ENCODE measurements around the gene ZDHHC7. TPM values are rescaled to one million over a fixed set of nuclear protein-coding genes. Genes with fewer than 3 reads are reported as not detected.
A peak's percentile ranks its signal among the peaks of the same experiment; 100 is the strongest.

ZDHHC7 gene
- total RNA-seq, 3 donors from 2014 or later = 38.7 to 69.6 (median 41.1) TPM

DNA sequence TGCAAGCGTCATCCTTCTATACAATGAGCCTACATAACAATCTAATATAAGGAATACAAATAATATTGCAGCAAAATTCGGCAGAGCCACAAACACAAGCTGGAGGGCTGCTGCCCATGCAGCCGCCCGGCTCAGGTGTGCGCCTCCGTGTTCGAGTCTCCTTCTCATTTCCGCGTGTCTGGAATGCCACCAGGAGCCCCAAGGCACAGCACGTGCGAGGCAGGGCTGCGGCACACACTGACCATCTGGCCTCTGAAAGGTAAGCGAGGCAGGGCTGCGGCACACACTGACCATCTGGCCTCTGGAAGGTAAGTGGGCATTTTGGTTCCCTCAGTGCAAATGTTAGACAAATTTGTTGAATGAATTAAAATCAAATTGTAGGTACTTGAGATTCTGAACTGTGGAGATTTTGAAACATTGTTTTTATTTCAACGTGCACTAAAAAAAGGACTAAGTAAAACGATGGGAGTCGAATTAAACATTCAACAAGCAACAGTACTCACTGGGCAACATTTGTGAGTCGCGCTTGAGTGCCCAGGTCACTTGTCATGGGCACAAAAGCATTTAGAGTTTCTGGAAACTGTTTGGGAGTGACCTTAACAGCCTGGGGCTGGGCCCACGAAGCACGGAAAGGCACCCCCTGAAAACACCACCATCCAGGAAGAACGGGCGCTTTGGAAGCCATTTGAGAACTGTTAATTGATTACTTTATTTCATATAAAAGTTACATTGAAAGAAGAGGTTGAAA lies 37.4 kb downstream of the ZDHHC7 start:
- H3K27me3 ChIP-seq = no peaks in the 10 kb centered on the region
- no peak for DNase-seq (ENCODE audit: low spot score in 2 of 2)
- H3K9me3 ChIP-seq = no peaks in the 10 kb centered on the region
- H3K27ac ChIP-seq = no peak overlapping the region
- TF ChIP-seq POLR2A (IDR thresholded peaks at IDR 0.05) = no peak
- TF ChIP-seq, protein P1, sequence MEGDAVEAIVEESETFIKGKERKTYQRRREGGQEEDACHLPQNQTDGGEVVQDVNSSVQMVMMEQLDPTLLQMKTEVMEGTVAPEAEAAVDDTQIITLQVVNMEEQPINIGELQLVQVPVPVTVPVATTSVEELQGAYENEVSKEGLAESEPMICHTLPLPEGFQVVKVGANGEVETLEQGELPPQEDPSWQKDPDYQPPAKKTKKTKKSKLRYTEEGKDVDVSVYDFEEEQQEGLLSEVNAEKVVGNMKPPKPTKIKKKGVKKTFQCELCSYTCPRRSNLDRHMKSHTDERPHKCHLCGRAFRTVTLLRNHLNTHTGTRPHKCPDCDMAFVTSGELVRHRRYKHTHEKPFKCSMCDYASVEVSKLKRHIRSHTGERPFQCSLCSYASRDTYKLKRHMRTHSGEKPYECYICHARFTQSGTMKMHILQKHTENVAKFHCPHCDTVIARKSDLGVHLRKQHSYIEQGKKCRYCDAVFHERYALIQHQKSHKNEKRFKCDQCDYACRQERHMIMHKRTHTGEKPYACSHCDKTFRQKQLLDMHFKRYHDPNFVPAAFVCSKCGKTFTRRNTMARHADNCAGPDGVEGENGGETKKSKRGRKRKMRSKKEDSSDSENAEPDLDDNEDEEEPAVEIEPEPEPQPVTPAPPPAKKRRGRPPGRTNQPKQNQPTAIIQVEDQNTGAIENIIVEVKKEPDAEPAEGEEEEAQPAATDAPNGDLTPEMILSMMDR (IDR thresholded peaks at IDR 0.05) = no peak
- no peak for TF ChIP-seq POLR2AphosphoS5 (IDR thresholded peaks at IDR 0.05)
- intact Hi-C loops (cut with DNase I; ENCODE audit: low total_unique reads) = no loop called here
- no peak overlapping the region for H3K4me3 ChIP-seq
- H3K4me1 ChIP-seq = peaks cover 0 to 5% of the 10 kb centered on the region in 2 donors
- no peaks in the 10 kb centered on the region for H3K36me3 ChIP-seq

DNA sequence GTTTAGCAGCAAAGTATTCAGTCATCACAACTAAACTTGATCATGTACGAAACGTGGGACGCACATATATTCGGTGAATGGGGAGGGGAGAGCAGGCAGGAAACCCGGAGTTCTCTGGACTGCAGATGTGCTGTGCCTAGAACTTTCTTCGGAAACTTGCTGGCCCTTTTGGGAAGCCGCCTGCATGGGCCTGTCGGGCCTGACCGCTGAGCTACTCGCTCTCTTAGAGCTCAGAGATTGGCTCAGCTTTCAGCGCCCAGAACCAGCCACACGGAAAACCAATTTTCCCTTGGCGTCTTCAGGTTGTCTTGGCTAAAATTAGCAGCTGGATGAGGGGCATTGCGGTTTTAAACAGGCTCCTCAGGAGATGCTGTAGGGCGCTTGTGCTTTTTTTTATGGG lies 38.1 kb downstream of the ZDHHC7 start:
- Histone ChIP-seq H3K27me3 (no peaks in the 10 kb centered on the region), H3K4me3 (no peak overlapping the region), H3K4me1 (peaks cover 0 to 5% of the 10 kb centered on the region in 2 donors), H3K36me3 (no peaks in the 10 kb centered on the region), H3K27ac (peak overlapping the region in 1 of 2 donors; percentile 50), H3K9me3 (no peaks in the 10 kb centered on the region)
- TF ChIP-seq POLR2AphosphoS5 (IDR thresholded peaks at IDR 0.05) (no peak), POLR2A (IDR thresholded peaks at IDR 0.05) (no peak)
- TF ChIP-seq, protein P1 (IDR thresholded peaks at IDR 0.05) = no peak
- no peak for DNase-seq (ENCODE audit: low spot score in 2 of 2)
- intact Hi-C loops (cut with DNase I; ENCODE audit: low total_unique reads) = no loop called here

DNA sequence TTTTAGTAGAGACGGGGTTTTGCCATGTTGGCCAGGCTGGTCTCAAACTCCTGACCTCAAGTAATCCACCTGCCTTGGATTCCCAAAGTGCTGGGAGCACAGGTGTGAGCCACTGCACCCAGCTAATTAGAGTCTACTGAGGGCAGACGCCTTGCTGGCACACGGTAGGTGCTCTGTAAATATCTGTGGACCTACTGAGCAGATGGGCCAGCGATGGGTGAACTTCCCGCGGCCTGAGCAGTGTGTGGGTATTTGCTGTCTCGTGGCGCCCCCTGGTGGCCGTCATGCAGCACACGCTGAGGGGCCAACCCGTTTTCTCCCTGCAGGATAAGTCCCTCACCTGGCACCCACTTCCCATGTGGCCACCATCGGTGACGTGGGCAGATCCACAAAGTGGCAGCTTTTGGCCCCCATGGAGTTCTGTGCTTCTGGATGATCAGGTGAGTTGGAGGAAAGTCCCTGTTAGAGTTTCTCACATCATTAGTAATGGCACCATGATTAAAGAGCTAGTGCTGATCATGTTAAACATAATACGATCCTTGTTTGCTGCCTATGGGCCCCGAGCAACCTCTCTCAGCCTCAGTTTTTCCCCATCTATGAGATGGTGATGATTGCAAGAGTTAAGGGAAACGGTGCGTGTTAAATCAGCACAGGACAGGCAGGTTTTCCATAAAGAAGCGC lies 40.7 kb downstream of the ZDHHC7 start:
- no peak overlapping the region for H3K27ac ChIP-seq
- no peaks in the 10 kb centered on the region for H3K36me3 ChIP-seq
- TF ChIP-seq POLR2A (IDR thresholded peaks at IDR 0.05) (no peak), POLR2AphosphoS5 (IDR thresholded peaks at IDR 0.05) (no peak)
- TF ChIP-seq, protein P1 (IDR thresholded peaks at IDR 0.05) = peak; percentile 94 to 95 (median 94)
- H3K9me3 ChIP-seq = no peaks in the 10 kb centered on the region
- DNase-seq (ENCODE audit: low spot score in 2 of 2) = peak; percentile 50 to 80
- intact Hi-C loops (cut with DNase I; ENCODE audit: low total_unique reads) = no loop called here
- no peaks in the 10 kb centered on the region for H3K27me3 ChIP-seq
- no peak overlapping the region for H3K4me3 ChIP-seq
- H3K4me1 ChIP-seq = no peaks in the 10 kb centered on the region

DNA sequence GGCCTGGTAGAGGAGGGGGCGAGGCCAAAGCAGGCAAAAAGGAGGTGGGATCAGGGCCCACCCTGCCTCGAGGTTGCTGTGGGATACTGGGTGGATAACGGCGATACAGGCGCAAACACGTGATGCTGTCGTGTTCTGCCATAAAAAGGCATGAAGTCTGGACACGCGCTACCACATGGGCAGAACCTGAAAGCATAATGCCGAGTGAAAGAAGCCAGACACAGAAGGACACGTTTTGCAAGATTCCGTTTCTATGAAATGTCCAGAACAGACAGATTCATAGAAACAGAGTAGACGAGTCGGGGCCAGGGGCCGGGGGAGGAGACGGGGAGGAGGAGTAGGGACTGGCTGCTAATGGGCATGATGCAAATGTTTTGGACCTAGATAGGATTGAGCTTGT lies 43.5 kb downstream of the ZDHHC7 start:
- H3K9me3 ChIP-seq = no peaks in the 10 kb centered on the region
- no peak for DNase-seq (ENCODE audit: low spot score in 2 of 2)
- no peaks in the 10 kb centered on the region for H3K27me3 ChIP-seq
- no peak overlapping the region for H3K27ac ChIP-seq
- TF ChIP-seq POLR2AphosphoS5 (IDR thresholded peaks at IDR 0.05) (no peak), POLR2A (IDR thresholded peaks at IDR 0.05) (no peak)
- TF ChIP-seq, protein P1 (IDR thresholded peaks at IDR 0.05) = no peak
- intact Hi-C loops (cut with DNase I; ENCODE audit: low total_unique reads) = no loop called here
- H3K4me1 ChIP-seq = no peaks in the 10 kb centered on the region
- H3K36me3 ChIP-seq = no peaks in the 10 kb centered on the region
- H3K4me3 ChIP-seq = no peak overlapping the region
